Activated T-helper 1 cell treated with anti-CD3 and anti-CD28 coated beads, Interleukin-2, amount 50 U/mL, for 16 hours (primary cell): ENCODE measurements around the gene ZDHHC11B.
"Not testable (repeated sequence)": the region's sequence is repeated elsewhere in the genome, so short reads cannot be mapped to it uniquely, and the experiment has no call there.

Experiments used
- DNase-seq, 2 donors: peaks; one replicate each; pipeline ENCODE4 v3.0.0-alpha.2; 2020; ENCODE audit warnings: low read depth in 1 of 2, low spot score in 1 of 2

Gene ZDHHC11B

DNA sequence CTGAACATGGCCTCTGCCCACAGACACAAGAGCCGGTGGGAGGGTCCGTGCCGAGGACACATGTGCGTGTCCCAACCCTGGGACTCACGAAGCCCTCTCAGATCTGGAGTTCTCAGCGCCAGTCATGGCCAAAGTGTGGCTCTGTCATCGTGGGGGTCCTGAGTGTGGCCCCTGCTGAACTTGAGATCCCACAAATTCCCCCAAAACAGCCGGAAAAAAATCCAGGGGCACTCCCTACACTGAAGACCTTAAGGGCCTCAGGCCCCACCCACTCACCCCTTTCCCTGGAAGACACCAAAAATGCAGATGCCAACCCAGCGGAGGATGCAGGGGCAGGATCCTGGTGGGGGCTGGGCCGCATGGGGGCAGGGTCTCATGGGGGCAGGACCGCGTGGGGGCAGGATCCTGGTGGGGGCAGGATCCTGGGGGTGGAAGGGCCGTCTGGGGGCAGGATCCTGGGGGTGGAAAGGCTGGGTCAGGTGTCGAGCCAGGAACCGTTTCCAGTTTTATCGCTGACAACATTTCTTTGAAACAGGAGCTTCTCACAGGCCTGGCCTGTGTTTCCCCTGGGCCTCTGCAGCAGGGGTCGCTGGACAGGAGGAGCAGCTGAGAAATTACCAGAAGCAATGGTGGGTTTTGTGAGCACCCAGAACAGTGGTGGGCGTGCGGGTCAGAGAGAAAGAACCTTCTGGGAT, 13.3 kb downstream of the ZDHHC11B start:
- DNase-seq = peak in 1 of 2 donors; percentile 3

DNA sequence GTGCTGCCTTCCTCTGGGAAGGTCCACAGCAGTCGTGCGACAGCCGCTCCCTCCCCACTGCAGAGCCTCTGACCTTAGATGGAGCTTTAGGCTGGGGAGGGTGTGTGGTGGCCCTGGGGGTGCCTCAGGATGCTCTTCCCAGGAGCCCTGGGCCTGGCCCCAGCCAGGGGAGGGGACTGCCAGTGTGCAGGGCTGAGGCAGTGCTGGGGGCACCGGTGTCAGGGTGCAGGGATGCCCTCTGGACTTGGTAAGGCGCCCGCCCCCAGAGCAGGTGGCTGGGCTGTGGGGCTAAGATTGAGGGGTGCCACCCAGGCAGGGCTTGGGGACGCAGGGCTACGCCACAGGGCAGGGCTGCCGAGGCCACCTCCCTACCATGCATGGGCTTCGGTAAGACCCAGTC, 13.9 kb downstream of the ZDHHC11B start:
- DNase-seq = peak in 1 of 2 donors; percentile 4

DNA sequence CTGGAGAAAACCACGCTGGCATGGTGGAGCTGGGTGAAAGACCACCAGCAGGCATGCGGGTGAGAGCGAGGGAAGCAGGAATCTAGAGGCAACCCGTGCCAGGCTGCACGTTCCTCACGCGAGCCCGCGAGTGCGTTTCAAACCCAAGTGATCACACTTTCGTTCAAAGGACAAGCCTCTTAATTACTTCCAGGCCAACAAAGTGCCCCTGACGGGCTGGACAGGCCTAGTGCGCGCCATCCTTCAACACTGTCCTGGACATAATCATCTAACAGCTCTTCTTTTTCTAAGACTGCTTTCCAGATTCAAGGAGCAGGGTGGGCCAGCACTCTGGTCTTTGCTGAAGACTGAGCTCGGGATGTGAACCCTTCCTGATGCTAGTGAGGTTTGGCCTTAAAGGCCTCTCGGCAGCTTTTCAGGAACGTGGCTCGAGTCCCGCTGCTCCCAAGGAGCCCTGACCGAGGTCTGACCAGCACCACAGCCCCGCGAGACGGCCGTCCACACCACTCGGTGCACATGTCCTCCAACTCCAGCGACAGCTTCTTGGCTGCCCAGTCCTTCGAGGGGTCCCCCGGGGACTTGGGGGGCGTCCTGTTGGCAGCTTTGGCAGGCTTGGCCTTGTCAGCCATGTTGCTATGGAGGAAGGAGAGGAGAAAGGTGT, 14.9 kb downstream of the ZDHHC11B start:
- peak in 1 of 2 donors; percentile 9 for DNase-seq

DNA sequence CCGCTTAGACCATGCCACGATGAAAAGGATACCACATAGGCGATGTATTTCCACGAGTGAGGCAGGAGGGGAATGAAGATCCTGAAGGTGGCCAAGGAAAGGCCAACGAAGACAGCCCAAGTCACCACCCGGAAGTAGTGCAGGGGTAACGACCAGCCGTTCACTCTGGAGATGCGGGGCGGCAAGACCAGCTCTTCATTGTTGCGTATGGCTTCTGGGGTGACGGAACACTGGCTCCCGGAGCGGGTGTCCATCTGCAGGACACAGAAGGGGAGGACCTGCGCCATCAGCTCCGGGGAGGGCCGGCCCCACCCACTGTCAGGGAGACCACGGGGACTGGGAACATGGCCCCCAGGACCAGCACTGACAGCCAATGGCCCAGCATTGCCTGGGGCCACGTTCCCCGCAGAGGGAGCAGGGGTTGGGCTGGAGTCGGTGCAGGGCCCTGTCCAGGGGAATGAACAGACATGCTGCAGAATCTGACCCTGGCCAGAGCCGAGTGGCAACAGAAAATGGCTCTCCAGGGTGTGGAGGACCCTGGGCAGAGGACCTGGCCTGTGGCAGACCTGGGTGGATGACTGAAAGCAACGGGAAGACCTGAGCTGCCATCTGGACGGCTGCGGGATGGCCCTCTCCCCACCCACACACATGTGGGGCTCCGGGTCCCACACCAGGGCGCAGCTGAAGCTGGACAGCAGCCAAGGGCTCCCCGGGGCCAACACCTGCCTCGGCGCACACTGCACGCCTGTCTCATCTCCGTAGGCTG, 17.7 kb downstream of the ZDHHC11B start:
- peak in 1 of 2 donors; percentile 10 for DNase-seq

DNA sequence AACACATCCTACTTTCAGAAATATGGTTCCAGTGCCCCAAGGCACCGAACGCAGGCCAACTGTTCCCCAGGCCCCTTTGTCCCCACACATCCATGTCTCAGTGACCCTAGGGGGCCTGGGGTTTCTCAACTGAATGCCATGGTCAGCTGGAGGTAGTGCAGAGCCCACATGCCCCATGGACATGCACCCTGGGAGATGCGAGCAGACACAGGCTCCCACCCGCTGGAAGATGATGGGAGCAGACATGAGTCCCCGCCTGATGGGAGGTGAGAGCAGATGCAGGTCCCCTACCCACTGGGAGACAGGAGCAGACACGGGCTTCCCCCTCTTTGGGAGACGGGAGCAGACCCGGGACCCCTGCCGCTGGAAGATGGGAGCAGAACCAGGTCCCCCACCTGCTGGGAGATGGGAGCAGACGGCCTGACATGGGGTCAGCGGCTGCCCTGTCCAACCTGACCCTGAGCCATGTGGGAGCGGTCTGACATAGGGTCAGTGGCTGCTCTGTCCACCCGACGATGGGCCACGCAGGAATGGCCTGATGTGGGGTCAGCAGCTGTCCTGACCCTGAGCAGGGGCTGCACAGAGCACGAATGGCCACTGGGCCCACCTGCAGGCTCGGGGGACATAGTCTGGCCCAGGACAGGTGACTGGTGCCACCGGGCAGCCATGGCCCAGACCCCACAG, 18.4 kb downstream of the ZDHHC11B start:
- DNase-seq = peak in 1 of 2 donors; percentile 10

DNA sequence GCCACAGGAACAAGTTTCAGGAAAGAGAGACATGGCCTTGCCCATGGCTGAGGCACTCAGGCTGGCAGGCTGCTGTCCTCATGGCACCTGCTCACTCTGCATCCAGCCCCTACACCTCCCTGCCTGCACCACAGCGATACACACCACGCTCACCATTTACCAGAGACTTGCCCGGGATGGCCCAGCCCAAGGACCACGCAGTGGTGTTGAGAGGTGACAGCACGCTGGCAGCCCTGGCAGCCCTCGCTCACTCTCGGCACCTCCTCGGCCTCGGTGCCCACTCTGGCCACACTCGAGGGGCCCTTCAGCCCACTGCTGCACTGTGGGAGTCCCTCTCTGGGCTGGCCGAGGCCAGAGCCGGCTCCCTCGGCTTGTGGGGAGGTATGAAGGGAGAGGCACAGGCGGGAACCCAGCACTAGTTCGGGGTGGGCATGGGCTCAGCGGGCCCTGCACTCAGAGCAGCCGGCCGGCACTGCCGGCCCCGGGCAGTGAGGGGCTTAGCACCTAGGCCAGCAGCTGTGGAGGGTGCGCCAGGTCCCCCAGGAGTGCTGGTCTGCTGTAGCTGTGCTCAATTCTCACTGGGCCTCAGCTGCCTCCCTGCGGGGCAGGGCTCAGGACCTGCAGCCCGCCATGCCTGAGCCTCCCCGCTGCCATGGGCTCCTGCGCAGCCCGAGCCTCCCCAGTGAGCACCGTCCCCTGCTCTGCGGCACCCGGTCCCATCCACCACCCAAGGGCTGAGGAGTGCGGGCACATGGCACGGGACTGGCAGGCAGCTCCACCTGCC, 20.3 kb downstream of the ZDHHC11B start:
- peak in 1 of 2 donors; percentile 11 for DNase-seq

DNA sequence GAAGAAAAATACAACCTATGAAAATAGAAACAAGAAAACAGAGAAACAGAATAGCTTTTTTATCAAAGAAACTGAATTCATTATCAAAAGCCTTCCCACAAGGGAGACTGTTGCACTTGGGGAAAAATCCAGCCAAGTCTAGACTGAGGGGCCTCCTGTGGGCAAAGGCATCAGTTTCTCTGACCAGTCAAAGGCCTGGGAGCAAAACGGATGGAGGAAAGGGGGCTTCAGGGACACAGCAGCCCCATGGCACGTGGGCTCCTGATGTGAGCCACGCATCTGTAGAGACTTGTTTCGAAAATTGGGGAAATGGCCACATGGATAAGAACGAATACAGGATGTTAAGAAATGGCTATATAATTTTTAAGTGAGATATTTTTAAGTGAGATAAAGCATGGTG, 21.1 kb downstream of the ZDHHC11B start:
- peak in 1 of 2 donors; percentile 3 for DNase-seq

DNA sequence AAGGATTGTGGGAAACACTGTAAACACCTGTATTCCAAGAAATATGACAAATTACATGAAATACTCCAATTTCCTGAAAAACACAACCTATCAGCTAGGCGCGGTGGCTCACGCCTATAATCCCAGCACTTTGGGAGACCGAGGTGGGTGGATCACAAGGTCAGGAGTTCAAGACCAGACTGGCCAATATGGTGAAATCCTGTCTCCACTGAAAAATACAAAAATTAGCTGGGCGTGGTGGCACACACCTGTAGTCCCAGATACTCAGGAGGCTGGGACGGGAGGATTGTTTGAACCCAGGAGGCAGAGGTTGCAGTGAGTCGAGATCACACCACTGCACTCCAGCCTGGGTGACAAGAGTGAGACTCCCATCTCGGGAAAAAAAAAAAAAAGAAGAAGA, 21.5 kb downstream of the ZDHHC11B start:
- not testable (repeated sequence) for DNase-seq

DNA sequence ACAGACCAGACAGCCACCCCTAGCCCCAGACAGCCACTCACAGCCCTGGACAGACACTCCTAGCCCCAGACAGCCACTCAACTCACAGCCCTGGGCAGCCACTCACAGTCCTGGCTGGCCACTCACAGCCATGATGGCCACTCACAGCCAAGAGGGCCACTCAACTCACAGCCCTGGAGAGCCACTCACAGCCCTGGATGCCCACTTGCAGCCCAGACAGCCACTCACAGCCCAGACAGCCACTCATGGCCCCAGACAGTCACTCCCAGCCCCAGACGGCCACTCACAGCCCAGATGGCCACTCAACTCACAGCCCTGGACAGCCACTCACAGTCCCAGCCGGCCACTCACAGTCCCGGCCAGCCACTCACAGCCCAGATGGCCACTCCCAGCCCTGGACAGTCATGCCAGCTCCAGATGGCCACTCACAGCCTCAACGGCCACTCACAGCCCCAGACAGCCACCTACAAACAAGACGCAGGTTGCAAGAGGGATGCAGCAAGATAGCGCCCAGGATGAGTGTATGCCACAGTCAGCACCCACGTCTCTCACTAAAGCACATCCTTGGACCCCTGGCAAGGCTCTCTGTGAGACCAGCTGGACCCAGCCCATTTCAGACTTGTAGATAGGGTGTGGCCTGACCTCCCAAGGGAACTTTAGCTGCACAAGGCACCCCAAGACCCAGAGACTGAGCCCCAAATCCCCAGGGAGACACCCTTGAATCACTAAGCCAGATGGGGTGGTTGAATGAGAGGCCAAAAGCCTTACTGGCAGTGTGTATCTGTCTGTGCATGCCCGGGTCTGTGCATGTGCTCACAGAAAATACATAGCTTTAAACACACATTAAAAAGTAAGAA, 22.4 kb downstream of the ZDHHC11B start:
- no peak for DNase-seq

DNA sequence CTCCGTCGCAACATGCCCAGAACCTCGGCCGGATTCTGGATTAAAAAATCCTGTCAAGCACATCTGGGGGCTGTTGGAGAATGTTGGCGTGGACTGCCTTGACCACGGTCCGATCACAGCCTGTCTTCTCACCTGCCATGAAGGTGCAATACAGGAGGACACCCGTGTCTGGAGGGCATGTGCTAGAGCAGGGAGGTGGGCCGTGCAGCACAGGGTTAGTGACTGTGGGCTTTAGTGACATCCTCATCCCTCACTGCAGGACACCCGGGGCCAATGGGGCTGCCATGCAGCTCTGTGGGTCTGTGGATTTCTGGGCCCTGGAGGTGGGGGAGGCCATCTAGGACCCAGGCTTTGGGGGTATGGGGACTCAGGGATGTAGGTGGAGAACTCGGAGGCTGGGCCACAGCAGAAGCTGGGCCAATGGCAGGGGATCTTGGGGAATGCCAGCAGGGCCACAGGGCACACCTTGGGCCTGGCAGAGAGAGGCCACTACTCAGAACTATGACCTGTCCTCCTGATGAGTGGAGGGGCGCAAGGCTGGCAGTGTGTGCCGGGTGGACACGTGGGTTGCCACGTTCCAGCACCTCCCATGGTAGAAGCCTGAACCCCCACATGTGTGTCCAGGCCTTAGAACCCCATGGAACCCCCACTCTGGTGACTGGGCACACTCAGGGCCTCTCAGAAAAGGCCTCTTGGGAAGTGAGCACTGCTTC, 23.3 kb downstream of the ZDHHC11B start:
- peak in 1 of 2 donors; percentile 6 for DNase-seq

DNA sequence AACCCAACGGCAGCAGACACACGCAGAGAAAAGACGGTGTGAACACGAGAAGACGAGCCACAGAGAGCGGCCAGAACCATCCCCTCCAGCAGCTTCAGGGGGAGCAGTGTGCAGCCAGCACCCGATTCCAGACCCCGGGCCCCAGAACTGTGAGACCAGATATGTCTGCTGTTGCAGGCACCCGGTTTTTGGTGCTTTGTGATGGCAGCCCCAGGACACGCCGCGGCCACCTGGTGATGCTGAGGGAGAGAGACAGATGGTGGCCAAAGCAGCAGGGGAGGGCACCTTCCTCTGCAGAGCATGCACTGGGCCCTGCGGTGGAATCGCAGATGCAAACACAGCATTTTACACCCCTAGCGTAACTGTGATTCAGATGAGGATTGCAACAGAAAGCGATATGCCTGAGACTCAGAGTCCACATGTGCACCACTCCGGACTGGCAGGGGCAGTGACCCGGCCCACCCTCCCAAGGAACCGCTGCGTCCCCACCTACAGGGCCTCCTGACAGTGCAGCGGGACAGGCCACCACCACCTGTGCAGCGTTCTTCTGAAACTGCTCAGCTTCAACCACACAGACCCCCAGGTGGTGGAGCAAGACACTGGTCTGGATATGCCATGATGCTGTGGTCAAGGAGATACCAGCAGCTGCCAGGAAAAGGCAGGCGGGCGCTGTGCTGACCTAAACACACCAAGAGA, 24.0 kb downstream of the ZDHHC11B start:
- DNase-seq = peak in 1 of 2 donors; percentile 6

DNA sequence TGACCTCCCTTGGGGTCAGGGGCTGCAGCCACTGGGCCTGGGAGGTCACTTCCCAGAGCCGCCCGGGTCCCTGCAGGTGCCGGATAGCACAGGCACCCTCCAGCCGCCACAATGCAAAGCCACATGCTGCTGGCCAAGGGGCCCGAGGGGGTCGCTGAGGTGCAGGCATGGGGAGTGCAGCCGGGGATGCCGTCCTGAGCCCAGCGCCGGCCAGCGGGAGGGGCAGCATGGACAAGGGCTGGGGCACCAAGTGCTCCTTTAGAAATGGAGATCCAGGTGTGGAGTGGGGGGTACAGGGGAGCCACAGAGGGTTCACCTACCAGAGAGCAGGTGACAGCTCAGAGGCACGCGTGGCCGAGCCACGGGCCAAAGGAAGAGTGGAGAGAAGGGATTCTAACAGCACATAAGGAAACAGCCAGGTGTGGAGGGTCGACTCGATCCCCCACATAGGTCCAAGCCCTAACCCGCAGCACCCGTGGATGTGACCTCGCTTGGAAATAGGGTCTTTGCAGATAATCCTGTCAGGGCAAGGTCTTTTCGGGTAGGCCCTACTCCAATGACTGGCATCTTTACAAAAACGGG, 24.7 kb downstream of the ZDHHC11B start:
- DNase-seq = peak in 1 of 2 donors; percentile 5

DNA sequence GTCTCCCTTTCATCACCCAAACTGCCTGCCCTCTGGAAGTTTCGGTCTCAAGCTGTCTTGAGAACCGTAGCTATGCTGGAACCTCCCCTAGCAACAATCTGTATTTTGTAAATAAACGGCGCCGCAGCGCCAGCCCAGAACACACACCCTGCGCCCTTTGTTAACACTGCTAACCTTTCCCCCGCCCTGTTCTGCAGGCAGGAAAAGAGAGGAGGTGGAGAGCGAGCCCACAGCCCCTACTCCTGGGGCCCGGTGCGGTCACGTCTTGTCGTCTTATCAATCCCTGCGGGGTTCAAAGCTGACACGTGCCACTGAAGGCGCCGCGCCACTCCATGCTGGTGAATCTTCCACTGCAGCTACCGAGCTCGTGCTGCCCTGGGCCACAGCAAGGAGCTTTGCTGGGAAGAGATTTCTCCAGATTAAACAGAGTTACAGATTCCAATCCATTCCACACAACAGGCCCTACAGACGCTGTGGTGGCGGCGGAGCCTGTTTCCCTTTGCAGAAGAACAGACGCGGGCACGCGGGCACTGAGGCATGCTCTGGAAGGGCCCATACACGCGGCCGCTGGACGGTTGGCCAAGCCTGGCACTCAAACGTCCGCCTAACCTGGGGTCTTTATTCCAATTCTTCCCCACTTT, 25.3 kb downstream of the ZDHHC11B start:
- peak; percentile 44 to 54 for DNase-seq

DNA sequence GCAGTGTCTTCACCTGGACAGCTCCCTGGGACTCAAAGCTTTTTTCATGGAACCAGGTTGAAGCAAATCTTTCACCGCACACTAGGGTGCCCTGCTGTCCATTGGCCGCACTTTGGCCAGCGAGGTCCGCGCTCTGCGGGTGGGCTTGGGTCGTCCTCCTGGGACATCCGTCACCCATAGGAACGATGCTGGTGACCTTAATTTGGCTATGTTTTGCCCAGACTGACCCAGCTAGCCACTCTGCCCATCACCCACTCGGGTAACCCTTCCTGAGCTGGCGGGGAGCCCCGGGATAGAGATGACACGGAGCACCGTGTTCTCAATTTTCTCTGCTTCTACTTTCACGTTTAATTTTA, 25.9 kb downstream of the ZDHHC11B start:
- peak in 1 of 2 donors; percentile 4 for DNase-seq

DNA sequence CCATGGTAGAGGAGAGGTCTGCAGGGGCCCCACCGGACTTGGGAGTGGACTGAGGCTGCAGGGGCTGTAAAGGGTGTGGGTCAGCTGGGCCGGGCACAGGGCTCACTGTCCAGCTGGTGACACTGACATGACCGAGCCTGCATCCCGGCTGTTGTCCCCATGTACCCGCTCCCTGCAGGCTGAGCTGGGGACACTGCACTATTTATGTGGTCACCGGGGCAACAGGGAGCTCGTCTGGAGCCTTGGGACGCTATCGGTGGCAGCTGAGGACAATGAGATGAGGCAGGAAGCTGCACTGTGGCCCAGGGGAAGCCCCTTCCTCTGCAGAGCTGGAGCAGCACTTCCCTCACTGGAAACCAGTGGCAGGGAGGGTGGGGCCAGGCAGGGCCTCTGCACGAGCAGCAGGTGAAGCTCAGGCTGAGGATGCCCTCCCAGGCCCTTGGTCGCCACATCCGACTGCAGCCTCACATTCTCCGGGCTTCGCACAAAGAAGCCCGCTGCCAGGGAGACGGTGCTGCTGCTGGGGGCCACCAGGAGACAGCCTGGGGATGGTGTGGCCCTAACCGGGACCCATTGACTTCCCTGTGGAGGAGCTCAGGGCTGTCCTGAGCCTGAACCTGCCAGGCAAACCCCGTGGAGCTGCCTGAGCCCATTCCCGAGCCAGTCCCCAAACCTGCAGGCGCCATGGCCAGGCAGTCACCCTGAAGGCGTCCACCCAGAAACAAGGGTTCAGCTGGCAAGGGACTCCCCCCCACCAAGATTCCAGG, 26.4 kb downstream of the ZDHHC11B start:
- DNase-seq = peak in 1 of 2 donors; percentile 23

DNA sequence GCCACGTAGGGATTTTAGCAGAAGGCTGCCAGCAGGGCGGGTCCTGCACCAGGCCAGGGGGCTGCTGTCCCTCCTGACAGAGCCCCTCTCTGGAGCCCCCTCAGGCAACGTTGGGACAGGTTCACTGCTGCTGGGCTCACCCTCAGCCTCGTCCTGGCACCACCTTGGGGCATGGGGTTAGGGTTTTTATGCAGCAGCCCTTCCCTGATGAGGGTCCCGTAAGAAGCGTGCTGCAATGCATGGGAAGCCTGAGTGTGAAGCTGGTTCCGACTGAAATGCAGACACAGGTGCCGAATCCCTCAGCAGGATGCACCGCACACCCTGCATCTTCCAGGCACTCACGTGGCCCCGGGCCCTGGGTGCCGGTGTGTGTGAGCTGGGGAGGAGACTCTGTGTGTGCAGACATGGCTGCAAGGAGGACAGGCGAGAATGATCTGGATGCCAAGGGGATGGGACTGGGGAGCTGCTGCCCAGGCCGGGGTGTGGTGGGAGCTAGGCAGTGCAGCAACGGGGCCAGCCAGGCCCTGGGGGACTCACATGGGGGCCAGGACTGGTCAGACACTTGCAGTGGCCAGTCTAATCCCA, 27.1 kb downstream of the ZDHHC11B start:
- no peak for DNase-seq
